Parathyroid adenoma (tissue), 2 donors: ENCODE measurements around the gene MSI2.

Experiments
- H2AFZ ChIP-seq: fragments of 300-600 bp; sonication (generic); one replicate; pipeline ENCODE4 v1.7.0; 2017; ENCODE audit warnings: antibody characterized with exemption, mild to moderate bottlenecking
- H3K27ac ChIP-seq: fragments of 300-600 bp; sonication (generic); one replicate; pipeline ENCODE4 v1.7.0; 2017
- H3K27me3 ChIP-seq: fragments of 300-600 bp; sonication (generic); one replicate; pipeline ENCODE4 v1.7.0; 2017; ENCODE audit warnings: low read length; ENCODE audit not compliant: control insufficient read depth, insufficient read depth
- H3K36me3 ChIP-seq: fragments of 300-600 bp; sonication (generic); one replicate; pipeline ENCODE4 v1.7.0; 2017; ENCODE audit warnings: low read length; ENCODE audit not compliant: control insufficient read depth, insufficient read depth
- H3K4me1 ChIP-seq: fragments of 300-600 bp; sonication (generic); one replicate; pipeline ENCODE4 v1.7.0; 2017; ENCODE audit warnings: control low read depth
- H3K4me2 ChIP-seq: fragments of 300-600 bp; sonication (generic); one replicate; pipeline ENCODE4 v1.7.0; 2017; ENCODE audit warnings: low read length
- H3K4me3 ChIP-seq: fragments of 300-600 bp; sonication (generic); one replicate; pipeline ENCODE4 v1.7.0; 2017; ENCODE audit warnings: low read depth, low read length
- H3K79me2 ChIP-seq: fragments of 300-600 bp; sonication (generic); one replicate; pipeline ENCODE4 v1.7.0; 2017; ENCODE audit warnings: control low read depth
- H3K9ac ChIP-seq: fragments of 300-600 bp; sonication (generic); one replicate; pipeline ENCODE4 v1.7.0; 2017; ENCODE audit warnings: mild to moderate bottlenecking
- H3K9me3 ChIP-seq: fragments of 300-600 bp; sonication (generic); one replicate; pipeline ENCODE4 v1.7.0; 2017; ENCODE audit warnings: low read length; ENCODE audit not compliant: control insufficient read depth
- CTCF ChIP-seq: fragments of 300-600 bp; sonication (generic); IDR thresholded peaks from one replicate; pipeline ENCODE4 v1.7.0; 2017; ENCODE audit warnings: antibody characterized with exemption, mild to moderate bottlenecking
- donor health status: primary hyperparathyroidism.

MSI2 gene

GRCh38 chr17:57601143-57601735 is 344.9 kb downstream of the MSI2 start:
- H3K27me3 ChIP-seq = no peaks in the 10 kb centered on the region
- no peaks in the 10 kb centered on the region for H3K36me3 ChIP-seq
- H3K9me3 ChIP-seq = no peaks in the 10 kb centered on the region
- H3K4me3 ChIP-seq = no peak overlapping the region
- H3K4me1 ChIP-seq = peaks cover 55% of the 10 kb centered on the region
- no peak for TF ChIP-seq CTCF
- no peak overlapping the region for H3K27ac ChIP-seq
- H3K79me2 ChIP-seq = peaks cover 11% of the 10 kb centered on the region
- no peak overlapping the region for H3K4me2 ChIP-seq
- H2AFZ ChIP-seq = no peak overlapping the region
- no peak overlapping the region for H3K9ac ChIP-seq

GRCh38 chr17:57602896-57603295 is 346.6 kb downstream of the MSI2 start:
- peaks cover 17% of the 10 kb centered on the region for H3K79me2 ChIP-seq
- no peak for TF ChIP-seq CTCF
- H3K9me3 ChIP-seq = no peaks in the 10 kb centered on the region
- no peak overlapping the region for H3K4me3 ChIP-seq
- no peak overlapping the region for H2AFZ ChIP-seq
- H3K27ac ChIP-seq = peak overlapping the region; percentile 87
- no peak overlapping the region for H3K9ac ChIP-seq
- no peaks in the 10 kb centered on the region for H3K36me3 ChIP-seq
- no peak overlapping the region for H3K4me2 ChIP-seq
- peaks cover 68% of the 10 kb centered on the region for H3K4me1 ChIP-seq
- H3K27me3 ChIP-seq = no peaks in the 10 kb centered on the region

- Histone ChIP-seq H3K9ac (no peak overlapping the region), H2AFZ (no peak overlapping the region), H3K4me3 (no peak overlapping the region), H3K79me2 (peaks cover 17% of the 10 kb centered on the region), H3K27ac (peak overlapping the region; percentile 87), H3K36me3 (no peaks in the 10 kb centered on the region), H3K4me2 (no peak overlapping the region), H3K27me3 (no peaks in the 10 kb centered on the region), H3K4me1 (peaks cover 71% of the 10 kb centered on the region), H3K9me3 (no peaks in the 10 kb centered on the region)
- TF ChIP-seq CTCF = no peak
These were observed 347.2 kb downstream of the MSI2 start for GRCh38 chr17:57603546-57603945.

GRCh38 chr17:57603978-57604377 is 347.7 kb downstream of the MSI2 start:
- Histone ChIP-seq H3K27ac (peak overlapping the region; percentile 87), H3K27me3 (no peaks in the 10 kb centered on the region), H3K4me3 (no peak overlapping the region), H3K9ac (no peak overlapping the region), H3K9me3 (no peaks in the 10 kb centered on the region), H2AFZ (no peak overlapping the region), H3K79me2 (peaks cover 17% of the 10 kb centered on the region), H3K4me2 (no peak overlapping the region), H3K4me1 (peaks cover 75% of the 10 kb centered on the region), H3K36me3 (no peaks in the 10 kb centered on the region)
- no peak for TF ChIP-seq CTCF
